ENCODE results near the gene FHAD1.

FHAD1 gene

GRCh38 chr1:15405106-15405850 lies 158.3 kb downstream of the FHAD1 start:
- Histone ChIP-seq H3K36me3 (replicated peaks in 1 of 2; ENCODE audit: control insufficient read depth in 2 of 2, insufficient read depth in 2 of 2, low read length in 2 of 2) (no peaks in the 10 kb centered on the region), H3K14ac (ENCODE audit: low read length) (no peak overlapping the region), H4K8ac (ENCODE audit: low read depth, low read length) (no peak overlapping the region), H3K4ac (ENCODE audit: low read length) (no peak overlapping the region), H3K4me3 (ENCODE audit: low read length in 2 of 2) (no peak overlapping the region), H2AFZ (ENCODE audit: low read length) (no peak overlapping the region), H3K27me3 (ENCODE audit: control insufficient read depth in 3 of 3, insufficient read depth in 3 of 3, low read depth in 1 of 3, low read length in 3 of 3) (peaks cover 0 to 50% (median 4%) of the 10 kb centered on the region in 3 experiments), H3K4me2 (ENCODE audit: insufficient read depth, low read length, poor library complexity, severe bottlenecking) (no peak overlapping the region), H3K79me1 (ENCODE audit: low read depth, low read length) (no peaks in the 10 kb centered on the region), H2BK5ac (ENCODE audit: low read length) (no peak overlapping the region), H3K9me3 (replicated peaks in 1 of 2; ENCODE audit: control insufficient read depth in 2 of 2, insufficient read depth in 1 of 2, low read depth in 1 of 2, low read length in 2 of 2) (peaks cover 0 to 3% of the 10 kb centered on the region in 2 donors), H3K18ac (ENCODE audit: low read length) (no peak overlapping the region), H3K23ac (ENCODE audit: low read depth, low read length, poor library complexity) (no peak overlapping the region), H2BK12ac (ENCODE audit: low read length) (no peak overlapping the region), H2AK5ac (ENCODE audit: low read depth, low read length) (no peak overlapping the region), H2BK15ac (ENCODE audit: low read length) (no peak overlapping the region), H4K91ac (ENCODE audit: low read depth, low read length, poor library complexity) (no peak overlapping the region), H3K27ac (replicated peaks; ENCODE audit: low read length) (no peak overlapping the region), H3K4me1 (ENCODE audit: control insufficient read depth in 2 of 2, insufficient read depth in 1 of 2, low read depth in 1 of 2, low read length in 2 of 2) (peaks cover 7 to 8% of the 10 kb centered on the region in 2 donors), H2BK120ac (ENCODE audit: low read depth, low read length) (no peak overlapping the region), H3K9ac (ENCODE audit: low read depth, low read length, poor library complexity) (no peak overlapping the region)
- no CpG with 5 or more reads among the region's 9 CpGs for WGBS, 2 donors (ENCODE audit: extremely low coverage in 2 of 2, insufficient read length in 2 of 2, insufficient replicate concordance in 1 of 2)
- DNase-seq (ENCODE audit: low spot score), result no peak

GRCh38 chr1:15406614-15407559 lies 159.9 kb downstream of the FHAD1 start:
- no CpG with 5 or more reads among the region's 11 CpGs for WGBS, 2 donors (ENCODE audit: extremely low coverage in 2 of 2, insufficient read length in 2 of 2, insufficient replicate concordance in 1 of 2)
- Histone ChIP-seq H3K4me1 (ENCODE audit: control insufficient read depth in 2 of 2, insufficient read depth in 1 of 2, low read depth in 1 of 2, low read length in 2 of 2) (peaks cover 8 to 12% of the 10 kb centered on the region in 2 donors), H3K4ac (ENCODE audit: low read length) (no peak overlapping the region), H2BK12ac (ENCODE audit: low read length) (no peak overlapping the region), H4K8ac (ENCODE audit: low read depth, low read length) (no peak overlapping the region), H3K27ac (replicated peaks; ENCODE audit: low read length) (no peak overlapping the region), H3K9ac (ENCODE audit: low read depth, low read length, poor library complexity) (no peak overlapping the region), H4K91ac (ENCODE audit: low read depth, low read length, poor library complexity) (no peak overlapping the region), H3K9me3 (replicated peaks in 1 of 2; ENCODE audit: control insufficient read depth in 2 of 2, insufficient read depth in 1 of 2, low read depth in 1 of 2, low read length in 2 of 2) (no peaks in the 10 kb centered on the region), H3K18ac (ENCODE audit: low read length) (no peak overlapping the region), H2AK5ac (ENCODE audit: low read depth, low read length) (no peak overlapping the region), H3K14ac (ENCODE audit: low read length) (no peak overlapping the region), H2BK15ac (ENCODE audit: low read length) (no peak overlapping the region), H3K4me3 (ENCODE audit: low read length in 2 of 2) (no peak overlapping the region), H2BK120ac (ENCODE audit: low read depth, low read length) (no peak overlapping the region), H3K27me3 (ENCODE audit: control insufficient read depth in 3 of 3, insufficient read depth in 3 of 3, low read depth in 1 of 3, low read length in 3 of 3) (peaks cover 0 to 47% (median 15%) of the 10 kb centered on the region in 3 experiments), H3K36me3 (replicated peaks in 1 of 2; ENCODE audit: control insufficient read depth in 2 of 2, insufficient read depth in 2 of 2, low read length in 2 of 2) (no peaks in the 10 kb centered on the region), H2AFZ (ENCODE audit: low read length) (no peak overlapping the region), H3K79me1 (ENCODE audit: low read depth, low read length) (no peaks in the 10 kb centered on the region), H2BK5ac (ENCODE audit: low read length) (no peak overlapping the region), H3K4me2 (ENCODE audit: insufficient read depth, low read length, poor library complexity, severe bottlenecking) (no peak overlapping the region), H3K23ac (ENCODE audit: low read depth, low read length, poor library complexity) (no peak overlapping the region)
- DNase-seq (ENCODE audit: low spot score), result no peak

GRCh38 chr1:15407580-15407979 lies 160.6 kb downstream of the FHAD1 start:
- Histone ChIP-seq H3K79me1 (ENCODE audit: low read depth, low read length) (no peaks in the 10 kb centered on the region), H2AK5ac (ENCODE audit: low read depth, low read length) (no peak overlapping the region), H3K4me2 (ENCODE audit: insufficient read depth, low read length, poor library complexity, severe bottlenecking) (no peak overlapping the region), H3K14ac (ENCODE audit: low read length) (no peak overlapping the region), H4K8ac (ENCODE audit: low read depth, low read length) (no peak overlapping the region), H2BK12ac (ENCODE audit: low read length) (no peak overlapping the region), H3K27ac (replicated peaks; ENCODE audit: low read length) (no peak overlapping the region), H4K91ac (ENCODE audit: low read depth, low read length, poor library complexity) (no peak overlapping the region), H3K9me3 (replicated peaks in 1 of 2; ENCODE audit: control insufficient read depth in 2 of 2, insufficient read depth in 1 of 2, low read depth in 1 of 2, low read length in 2 of 2) (no peaks in the 10 kb centered on the region), H3K27me3 (ENCODE audit: control insufficient read depth in 3 of 3, insufficient read depth in 3 of 3, low read depth in 1 of 3, low read length in 3 of 3) (peaks cover 0 to 47% (median 15%) of the 10 kb centered on the region in 3 experiments), H3K4ac (ENCODE audit: low read length) (no peak overlapping the region), H3K36me3 (replicated peaks in 1 of 2; ENCODE audit: control insufficient read depth in 2 of 2, insufficient read depth in 2 of 2, low read length in 2 of 2) (no peaks in the 10 kb centered on the region), H2AFZ (ENCODE audit: low read length) (no peak overlapping the region), H2BK5ac (ENCODE audit: low read length) (no peak overlapping the region), H3K4me3 (ENCODE audit: low read length in 2 of 2) (no peak overlapping the region), H2BK15ac (ENCODE audit: low read length) (no peak overlapping the region), H3K18ac (ENCODE audit: low read length) (no peak overlapping the region), H3K9ac (ENCODE audit: low read depth, low read length, poor library complexity) (no peak overlapping the region), H2BK120ac (ENCODE audit: low read depth, low read length) (no peak overlapping the region), H3K4me1 (ENCODE audit: control insufficient read depth in 2 of 2, insufficient read depth in 1 of 2, low read depth in 1 of 2, low read length in 2 of 2) (peaks cover 10 to 12% of the 10 kb centered on the region in 2 donors), H3K23ac (ENCODE audit: low read depth, low read length, poor library complexity) (no peak overlapping the region)
- DNase-seq (ENCODE audit: low spot score), result no peak
- no CpG with 5 or more reads among the region's 7 CpGs for WGBS, 2 donors (ENCODE audit: extremely low coverage in 2 of 2, insufficient read length in 2 of 2, insufficient replicate concordance in 1 of 2)

GRCh38 chr1:15408890-15409387 lies 161.9 kb downstream of the FHAD1 start:
- Histone ChIP-seq H3K4me2 (ENCODE audit: insufficient read depth, low read length, poor library complexity, severe bottlenecking) (peak overlapping the region; percentile 69), H3K4ac (ENCODE audit: low read length) (no peak overlapping the region)

More at GRCh38 chr1:15408890-15409387, 161.9 kb downstream of the FHAD1 start:
- Histone ChIP-seq H2BK15ac (ENCODE audit: low read length) (peak overlapping the region; percentile 13), H3K27ac (replicated peaks; ENCODE audit: low read length) (no peak overlapping the region), H3K4me3 (ENCODE audit: low read length in 2 of 2) (peak overlapping the region; percentile 75 to 91), H4K91ac (ENCODE audit: low read depth, low read length, poor library complexity) (no peak overlapping the region), H3K9me3 (replicated peaks in 1 of 2; ENCODE audit: control insufficient read depth in 2 of 2, insufficient read depth in 1 of 2, low read depth in 1 of 2, low read length in 2 of 2) (no peaks in the 10 kb centered on the region), H2AK5ac (ENCODE audit: low read depth, low read length) (no peak overlapping the region), H3K23ac (ENCODE audit: low read depth, low read length, poor library complexity) (peak overlapping the region; percentile 39), H3K27me3 (ENCODE audit: control insufficient read depth in 3 of 3, insufficient read depth in 3 of 3, low read depth in 1 of 3, low read length in 3 of 3) (peaks cover 0 to 44% (median 15%) of the 10 kb centered on the region in 3 experiments), H3K18ac (ENCODE audit: low read length) (peak overlapping the region; percentile 96), H2BK120ac (ENCODE audit: low read depth, low read length) (no peak overlapping the region), H2BK12ac (ENCODE audit: low read length) (no peak overlapping the region), H2AFZ (ENCODE audit: low read length) (peak overlapping the region; percentile 98), H3K79me1 (ENCODE audit: low read depth, low read length) (no peaks in the 10 kb centered on the region), H3K9ac (ENCODE audit: low read depth, low read length, poor library complexity) (peak overlapping the region; percentile 99), H2BK5ac (ENCODE audit: low read length) (no peak overlapping the region), H3K36me3 (replicated peaks in 1 of 2; ENCODE audit: control insufficient read depth in 2 of 2, insufficient read depth in 2 of 2, low read length in 2 of 2) (no peaks in the 10 kb centered on the region), H3K4me1 (ENCODE audit: control insufficient read depth in 2 of 2, insufficient read depth in 1 of 2, low read depth in 1 of 2, low read length in 2 of 2) (peaks cover 10 to 12% of the 10 kb centered on the region in 2 donors), H3K14ac (ENCODE audit: low read length) (no peak overlapping the region), H4K8ac (ENCODE audit: low read depth, low read length) (no peak overlapping the region)
- DNase-seq (ENCODE audit: low spot score), result no peak
- whole genome bisulfite sequencing, 2 donors (ENCODE audit: extremely low coverage in 2 of 2, insufficient read length in 2 of 2, insufficient replicate concordance in 1 of 2), result no CpG with 5 or more reads among the region's 14 CpGs
